Erythroblast (primary cell): Measurements from ENCODE around the gene CDH22.

Experiments used
- GATA1 ChIP-seq: IDR thresholded peaks from 2 replicates; pipeline ENCODE4 v1.6.1; 2011; ENCODE audit warnings: low read depth, mild to moderate bottlenecking, control low read depth, low read length, moderate library complexity
- POLR2A ChIP-seq: IDR thresholded peaks from 2 replicates; pipeline ENCODE4 v1.6.1; 2011; ENCODE audit warnings: mild to moderate bottlenecking, low read length

DNA sequence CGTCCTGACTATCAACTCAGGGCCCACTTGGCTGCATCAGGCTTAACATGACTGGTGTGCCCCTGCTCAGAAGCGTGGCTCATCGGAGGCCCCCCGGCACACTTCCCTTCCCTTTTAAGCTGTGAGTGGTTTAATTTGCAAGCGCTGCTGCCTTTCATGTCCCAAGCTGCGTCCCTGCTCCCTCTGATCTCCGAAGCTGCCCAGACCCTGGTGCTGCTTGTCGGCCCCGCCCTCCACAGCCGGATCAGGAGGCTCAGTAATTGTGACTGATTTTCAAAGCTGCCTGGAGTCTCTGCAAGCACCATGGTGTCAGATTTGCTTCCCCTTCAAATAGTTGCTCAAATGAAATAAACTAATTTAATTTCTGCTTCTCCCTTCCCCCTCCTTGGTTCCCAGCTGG lies 71.1 kb downstream of the CDH22 start:
- TF ChIP-seq POLR2A: no peak
- TF ChIP-seq GATA1: no peak
